HG03064 (cell line): ENCODE measurements around the gene HDAC9.

Experiments used
- ATAC-seq: cut with Tn5 transposase; IDR thresholded peaks from one replicate; pipeline ENCODE4 v1.9.1; 2021; ENCODE audit warnings: low read depth; ENCODE audit not compliant: unreplicated experiment

HDAC9 gene

DNA sequence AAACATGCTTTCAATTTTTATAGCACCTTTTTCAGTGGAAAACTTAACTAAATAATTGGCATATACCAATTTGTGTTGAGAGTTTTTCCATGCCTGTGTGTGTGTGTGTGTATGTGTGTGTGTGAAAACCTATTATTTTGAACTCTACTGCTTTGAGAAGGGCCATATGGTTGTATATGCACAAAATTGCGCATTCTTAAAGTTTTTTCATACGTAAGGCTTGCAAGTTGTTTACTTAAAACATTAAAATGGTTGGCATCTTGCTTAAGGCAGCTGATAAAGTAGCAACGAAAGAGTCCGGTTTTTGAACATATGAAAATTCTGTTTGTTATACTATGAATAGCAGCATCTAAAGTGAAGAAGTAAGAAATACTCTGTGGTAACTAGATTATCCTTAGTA is 84.1 kb downstream of the HDAC9 start:
- no peak for ATAC-seq

DNA sequence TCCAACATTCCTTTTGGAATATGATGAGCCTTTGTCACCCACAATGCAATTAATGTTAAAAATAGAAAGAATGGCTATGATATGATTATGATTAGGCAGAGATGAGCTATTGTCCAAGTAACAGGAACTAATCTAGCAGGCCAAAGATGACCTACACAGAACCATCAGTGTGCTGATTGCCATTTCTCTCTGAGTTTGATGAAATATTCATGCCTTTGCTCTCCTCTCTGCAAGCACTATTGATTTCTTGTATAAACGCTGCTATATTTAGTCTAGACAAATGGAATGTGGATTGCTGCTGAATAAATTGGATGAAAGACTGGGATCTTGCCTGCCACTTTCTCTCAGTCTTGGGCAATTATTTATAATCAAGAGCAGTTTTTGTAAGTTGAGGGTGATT is 85.4 kb downstream of the HDAC9 start:
- no peak for ATAC-seq

DNA sequence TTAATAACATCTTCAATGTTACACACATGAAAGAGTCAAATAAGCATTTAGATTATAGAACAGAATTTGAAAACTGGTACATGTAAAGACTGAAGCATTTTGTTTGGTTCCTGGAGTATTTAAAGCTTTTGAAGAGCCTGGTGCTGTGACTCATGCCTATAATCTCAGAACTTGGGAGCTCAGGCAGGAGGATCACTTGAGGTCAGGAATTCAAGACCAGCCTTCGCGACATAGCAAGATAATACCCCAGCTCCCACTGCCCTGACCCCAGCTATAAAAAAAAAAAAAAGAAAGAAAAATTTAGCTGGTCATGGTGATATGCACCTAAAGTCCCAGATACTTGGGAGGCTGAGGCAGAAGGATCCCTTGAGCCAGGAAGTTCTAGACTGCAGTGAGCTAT is 87.8 kb downstream of the HDAC9 start:
- ATAC-seq, result no peak

DNA sequence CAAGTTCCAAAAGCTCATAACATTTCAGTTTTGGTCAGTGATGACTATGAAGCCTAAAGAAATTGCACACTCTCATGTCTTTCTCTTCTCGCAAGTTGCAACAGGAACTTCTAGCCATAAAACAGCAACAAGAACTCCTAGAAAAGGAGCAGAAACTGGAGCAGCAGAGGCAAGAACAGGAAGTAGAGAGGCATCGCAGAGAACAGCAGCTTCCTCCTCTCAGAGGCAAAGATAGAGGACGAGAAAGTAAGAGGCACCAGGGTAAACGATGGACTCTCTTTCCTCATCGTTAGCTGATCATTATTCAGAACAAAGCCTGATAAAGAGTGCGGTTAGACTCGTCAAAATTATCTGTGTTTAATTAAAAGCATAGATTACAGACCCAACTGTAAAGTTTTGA is 94.7 kb downstream of the HDAC9 start:
- no peak for ATAC-seq

DNA sequence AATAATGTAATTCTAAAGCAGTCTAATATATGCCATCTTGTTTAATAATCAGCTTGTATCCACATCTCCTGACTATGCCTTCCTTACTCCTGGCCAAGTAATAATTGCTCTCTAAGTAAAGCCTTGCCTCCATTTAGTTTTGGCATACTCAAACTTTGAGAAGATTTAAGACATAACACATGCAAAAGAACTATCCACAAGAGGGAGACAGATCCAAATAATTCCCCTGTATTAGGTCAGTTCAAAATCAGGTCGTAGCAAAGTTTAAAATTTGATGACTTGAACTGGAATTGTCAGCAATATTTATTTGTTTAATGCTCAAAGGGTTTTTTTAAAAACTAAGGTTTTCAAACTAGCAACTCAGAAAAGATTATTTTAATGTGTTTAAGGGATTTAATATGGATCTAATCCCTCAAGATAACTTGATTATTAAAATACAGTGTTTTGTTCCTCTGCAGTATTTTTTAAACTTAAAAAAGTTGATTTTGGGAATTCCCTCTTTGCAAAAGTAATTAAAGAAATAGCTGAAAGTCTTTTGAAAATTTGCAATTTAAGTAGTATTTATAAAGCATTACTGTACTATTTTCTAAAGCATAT is 95.3 kb downstream of the HDAC9 start:
- no peak for ATAC-seq

DNA sequence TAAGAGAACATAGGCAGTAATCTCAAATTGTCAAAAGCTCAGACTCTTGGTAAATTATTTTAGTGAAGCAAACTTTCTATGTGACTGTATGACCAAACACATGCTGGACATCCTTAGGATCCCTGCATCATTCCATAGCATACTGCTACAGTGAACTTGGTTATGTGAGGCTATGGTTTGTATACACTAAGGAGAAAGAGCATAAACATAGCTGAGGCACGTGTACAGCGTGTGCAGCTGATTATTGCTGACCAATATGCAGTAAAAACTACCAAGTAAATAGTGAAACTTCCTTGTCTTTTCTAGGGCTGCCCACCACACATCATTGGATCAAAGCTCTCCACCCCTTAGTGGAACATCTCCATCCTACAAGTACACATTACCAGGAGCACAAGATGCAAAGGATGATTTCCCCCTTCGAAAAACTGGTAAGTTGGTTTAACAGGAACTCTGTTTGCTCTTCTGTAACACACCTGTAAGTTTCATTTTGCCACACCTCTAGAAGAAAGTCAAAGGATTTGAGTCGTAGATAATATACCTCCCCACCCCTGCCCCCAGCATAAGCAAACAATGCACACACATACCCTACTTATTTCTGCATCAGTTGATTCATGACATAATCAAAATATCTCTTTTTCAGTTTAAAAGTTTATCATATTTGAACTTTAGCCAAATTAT is 98.2 kb downstream of the HDAC9 start:
- ATAC-seq, result no peak

DNA sequence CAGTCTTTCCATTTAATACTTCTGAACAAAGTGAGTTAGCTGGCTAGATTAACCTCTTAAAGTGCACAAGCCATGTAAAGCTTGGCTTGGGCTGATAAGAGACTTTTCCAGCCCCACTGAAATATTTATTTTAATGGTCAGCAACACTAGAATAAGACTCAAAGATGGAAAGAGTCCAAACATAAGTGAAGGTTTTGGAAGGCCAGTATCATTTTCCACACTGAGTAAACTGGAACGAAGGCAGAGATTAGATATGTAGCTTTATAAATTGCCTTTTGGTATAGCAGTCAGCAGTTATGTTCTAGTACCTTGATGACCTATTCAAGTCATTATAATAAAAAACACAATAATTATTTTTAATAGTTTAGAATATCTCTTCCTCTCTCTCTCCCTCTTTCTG is 102.2 kb downstream of the HDAC9 start:
- ATAC-seq, result no peak

DNA sequence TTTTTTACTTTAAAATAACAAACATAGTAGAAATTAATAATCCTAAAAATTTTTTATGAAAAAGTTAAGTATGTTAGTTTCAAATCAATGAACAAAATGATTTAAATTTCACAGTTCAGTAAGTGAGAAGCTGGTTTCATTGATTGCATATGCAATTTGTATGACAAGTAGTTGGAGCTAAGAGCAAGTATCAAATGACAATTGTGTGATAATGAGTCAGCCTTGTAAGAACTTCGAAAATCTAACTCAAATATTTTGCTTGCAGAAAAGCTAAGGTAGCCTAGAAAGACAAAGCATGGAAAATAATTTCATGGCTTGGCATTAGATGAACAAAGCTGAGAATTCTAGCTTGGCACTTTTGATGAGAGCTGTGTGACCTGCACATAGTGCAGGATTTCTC is 111.5 kb downstream of the HDAC9 start:
- no peak for ATAC-seq

DNA sequence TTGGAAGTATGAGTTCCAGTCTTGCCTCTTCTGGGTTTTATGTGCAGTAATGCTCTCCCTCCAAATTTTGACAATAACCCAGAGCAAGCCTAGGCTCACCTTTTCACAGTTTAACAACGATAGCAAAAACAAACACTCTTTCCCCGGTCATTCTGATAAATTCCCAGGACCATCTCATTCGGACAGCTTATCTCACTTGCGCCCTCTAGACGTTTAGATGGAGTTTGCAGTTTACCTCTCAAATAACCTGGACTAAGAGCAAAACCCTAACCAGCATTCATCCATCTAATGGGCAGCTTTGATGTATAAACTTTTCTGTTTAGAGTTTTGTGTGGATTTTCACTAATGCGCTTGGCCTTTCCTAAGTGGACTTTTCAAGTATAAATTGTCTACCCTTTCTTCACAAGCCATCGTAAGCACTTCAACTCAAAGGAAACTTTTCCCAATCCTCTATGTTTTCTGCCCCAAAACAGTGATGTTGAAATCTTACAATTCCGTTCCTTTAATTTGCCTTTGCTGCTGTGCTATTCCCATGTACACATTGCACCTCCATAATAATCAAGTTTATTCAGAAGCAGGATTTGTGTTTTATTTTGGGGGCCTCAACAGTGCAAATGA is 114.9 kb downstream of the HDAC9 start:
- ATAC-seq, result peak; percentile 68

DNA sequence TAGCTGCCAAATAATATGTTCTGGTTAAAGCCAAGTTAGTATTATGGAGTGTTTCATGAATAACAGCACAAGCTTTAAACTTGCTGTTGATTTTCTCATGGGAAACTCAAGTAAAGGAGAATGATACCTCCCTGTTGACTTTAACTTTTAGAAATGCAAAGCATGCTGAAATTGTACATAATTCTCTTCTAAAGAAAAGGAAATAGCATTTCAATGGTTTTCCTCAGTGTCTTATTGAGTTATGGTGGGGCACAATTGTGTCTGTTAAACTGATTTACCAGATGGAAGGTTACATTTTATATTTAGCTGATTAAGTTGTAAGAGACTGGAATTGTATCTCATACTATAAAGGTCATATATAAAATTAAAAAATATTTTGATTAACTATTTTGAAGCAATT is 119.3 kb downstream of the HDAC9 start:
- no peak for ATAC-seq

DNA sequence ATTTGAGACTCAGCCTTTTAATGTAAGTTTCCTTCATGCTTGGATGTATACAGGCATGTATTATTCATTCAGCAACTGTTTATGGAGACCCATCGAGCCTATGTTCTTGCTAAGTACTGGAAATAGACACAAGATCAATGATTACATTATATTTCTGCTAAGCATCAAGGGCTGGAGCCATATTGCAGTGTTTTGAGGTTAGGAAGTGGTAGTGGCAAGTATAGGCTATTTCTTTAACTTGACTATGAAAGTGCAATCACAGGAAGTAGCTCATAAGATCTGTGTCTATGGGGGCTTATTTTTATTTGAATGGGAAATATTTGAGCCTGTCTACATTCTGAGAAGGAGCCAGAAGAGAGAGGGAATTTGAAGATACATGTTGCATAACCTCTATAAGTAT is 123.8 kb downstream of the HDAC9 start:
- no peak for ATAC-seq

DNA sequence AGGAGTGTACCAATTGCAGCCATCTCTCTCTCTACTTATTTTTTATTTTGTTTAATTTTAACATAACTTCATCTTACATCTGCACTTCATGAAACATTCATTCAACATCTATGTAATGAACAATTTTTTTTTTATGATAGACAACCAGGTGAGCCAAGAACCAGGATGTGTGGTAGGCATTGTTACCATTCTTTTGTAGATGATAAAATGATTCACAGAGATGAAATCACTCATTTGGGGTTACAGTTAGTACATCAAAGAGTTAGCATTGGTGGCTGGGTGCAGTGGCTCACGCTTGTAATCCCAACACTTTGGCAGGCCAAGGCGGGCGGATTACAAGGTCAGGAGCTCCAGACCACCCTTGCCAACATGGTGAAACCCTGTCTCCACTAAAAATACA is 127.8 kb downstream of the HDAC9 start:
- ATAC-seq, result no peak

DNA sequence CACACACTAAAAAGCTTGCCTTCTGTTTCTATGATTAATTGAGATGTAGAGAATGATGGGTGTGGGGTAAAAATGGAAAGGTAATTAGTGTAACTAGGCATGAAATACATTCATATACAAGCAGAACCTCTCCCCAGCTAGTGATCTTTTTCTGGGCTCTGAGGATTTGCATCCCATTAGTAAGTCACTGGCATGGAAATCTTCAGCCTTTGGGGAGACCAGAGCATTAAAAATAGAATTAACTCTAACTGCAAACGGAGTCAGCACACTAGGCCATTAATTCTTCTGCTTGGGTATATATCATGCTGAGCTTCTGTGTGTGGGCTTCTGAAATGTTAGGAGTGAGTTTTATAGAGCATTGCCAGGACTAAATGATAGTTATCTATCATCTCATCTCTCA is 128.9 kb downstream of the HDAC9 start:
- ATAC-seq, result no peak

DNA sequence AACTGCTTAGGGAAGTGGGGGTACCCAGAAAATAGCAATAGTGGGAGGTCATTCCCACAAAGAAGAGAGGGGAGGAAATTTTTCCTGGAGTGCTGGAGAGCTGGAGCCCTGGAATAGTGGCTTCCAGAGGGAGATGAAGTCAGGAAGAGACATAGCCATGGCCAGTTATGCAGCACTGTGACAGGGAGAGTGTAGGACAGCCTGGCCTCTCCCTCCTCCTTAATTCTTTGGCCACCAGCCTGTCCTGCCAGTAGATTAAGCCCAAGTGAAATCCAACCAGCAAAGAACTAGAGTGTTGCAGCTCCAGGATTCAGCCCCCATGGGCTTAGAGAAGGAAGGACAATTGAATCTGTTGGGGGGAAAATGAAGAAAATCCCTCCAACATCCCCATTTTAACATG is 130.5 kb downstream of the HDAC9 start:
- no peak for ATAC-seq

DNA sequence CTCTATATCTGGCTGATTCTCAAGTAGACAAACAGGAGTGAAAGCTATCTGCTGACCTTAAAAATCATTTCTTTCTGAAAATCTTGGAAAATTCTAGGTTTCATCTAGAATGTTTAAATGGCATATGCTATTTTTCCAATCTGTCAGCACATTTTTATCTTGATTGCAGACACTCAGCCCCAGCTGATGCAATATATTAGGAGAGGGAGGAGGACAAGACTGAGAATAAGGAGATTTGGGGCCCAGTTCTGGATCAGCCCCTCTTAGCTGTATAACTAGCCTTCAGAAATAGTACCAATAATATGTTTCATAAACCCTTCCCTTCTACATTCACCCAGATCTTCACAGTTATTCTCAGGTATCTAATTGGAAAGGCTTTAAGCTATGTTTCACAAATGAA is 131.2 kb downstream of the HDAC9 start:
- no peak for ATAC-seq

DNA sequence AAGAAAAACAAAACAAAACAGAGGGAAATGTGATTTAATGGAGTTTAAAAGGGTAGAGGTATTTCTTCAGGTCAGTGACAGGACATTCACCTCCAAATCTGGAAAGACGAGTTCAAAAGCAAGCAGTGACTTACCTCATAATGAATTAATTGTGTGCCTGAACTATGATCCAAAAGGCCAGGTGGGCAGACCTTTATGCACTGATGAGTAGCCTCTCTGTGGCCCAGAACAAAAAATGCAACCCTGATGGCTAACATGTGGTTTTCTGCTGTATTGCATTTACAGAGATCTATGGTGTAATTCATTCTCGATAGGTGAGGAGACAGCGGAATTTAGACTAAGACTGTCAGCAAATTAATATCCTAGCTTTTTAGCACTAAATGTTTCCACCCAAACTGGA is 142.0 kb downstream of the HDAC9 start:
- ATAC-seq, result no peak

DNA sequence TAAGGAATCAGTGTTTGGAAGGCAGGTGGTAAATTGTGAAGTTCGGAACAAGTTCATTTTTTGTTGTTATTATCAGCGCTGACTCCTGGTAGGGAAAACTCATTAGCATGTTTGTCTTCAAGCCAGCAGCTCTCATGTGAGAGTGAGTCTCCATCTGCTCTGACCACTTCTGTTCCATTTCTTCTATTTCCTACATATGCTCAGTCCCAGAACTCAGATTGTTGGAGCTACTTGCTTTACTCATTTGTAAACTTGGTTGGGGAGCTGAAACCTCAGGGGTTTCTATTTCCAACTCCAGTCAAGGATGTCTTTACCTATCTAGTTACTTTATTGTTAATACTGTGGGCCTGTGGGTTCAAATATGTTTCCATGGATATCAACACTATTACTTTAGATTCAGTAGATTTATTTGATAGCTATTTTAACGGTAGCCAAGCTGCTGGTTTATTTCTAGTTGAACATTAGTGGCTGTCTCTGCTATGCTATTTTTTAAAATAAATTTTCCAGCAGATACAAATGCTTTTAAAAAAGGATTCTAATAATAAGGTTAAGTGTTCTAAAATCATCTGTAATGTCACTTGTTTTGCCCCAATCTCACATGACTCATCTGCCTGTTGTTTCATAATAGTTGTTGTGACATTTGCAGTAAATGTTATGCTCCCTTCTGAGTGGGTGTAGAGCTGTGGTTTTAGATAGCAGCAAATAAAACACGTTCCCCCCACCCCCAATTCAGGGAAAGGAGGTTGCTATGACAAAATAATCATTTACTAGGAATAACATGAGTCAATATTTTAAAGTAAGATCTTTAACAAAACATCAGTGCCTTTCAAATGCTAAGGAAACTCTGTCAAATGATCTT is 143.3 kb downstream of the HDAC9 start:
- ATAC-seq, result no peak

DNA sequence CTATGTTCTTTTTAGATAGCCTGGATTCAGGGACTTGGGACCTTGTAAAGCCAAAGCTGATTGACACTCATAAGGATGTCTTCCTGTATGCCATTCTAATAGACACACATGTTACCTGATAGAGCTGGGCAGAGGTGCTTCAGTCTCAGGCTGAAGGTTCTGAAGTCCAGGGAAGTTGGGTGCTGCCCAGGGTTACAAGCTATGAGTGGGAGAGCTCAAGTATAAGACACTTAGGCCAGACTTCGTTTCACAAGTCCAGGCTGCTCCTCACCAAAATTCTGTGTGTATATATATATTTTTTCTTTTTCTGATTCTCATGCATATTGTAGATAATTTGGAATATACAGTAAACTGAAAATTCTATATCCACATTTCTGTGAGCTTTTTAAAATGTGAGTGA is 144.2 kb downstream of the HDAC9 start:
- no peak for ATAC-seq

DNA sequence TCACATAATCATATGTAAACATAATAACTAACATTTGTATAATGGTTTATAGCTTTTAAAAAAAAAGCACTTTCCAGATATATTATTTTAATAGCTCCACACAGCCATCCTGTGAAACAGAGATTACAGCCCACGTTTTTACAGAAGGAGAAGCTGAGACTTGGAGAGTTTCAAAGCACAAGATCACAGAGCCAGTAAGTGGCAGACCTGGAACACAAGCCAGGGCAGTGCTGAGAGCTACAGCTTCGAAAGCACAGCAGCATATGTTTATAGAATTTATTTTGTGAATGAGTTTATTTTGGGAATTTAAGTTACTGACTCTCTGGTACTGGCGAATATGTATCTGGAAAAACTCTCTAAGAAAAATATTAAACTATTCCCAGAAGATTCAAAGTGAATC is 149.4 kb downstream of the HDAC9 start:
- no peak for ATAC-seq

DNA sequence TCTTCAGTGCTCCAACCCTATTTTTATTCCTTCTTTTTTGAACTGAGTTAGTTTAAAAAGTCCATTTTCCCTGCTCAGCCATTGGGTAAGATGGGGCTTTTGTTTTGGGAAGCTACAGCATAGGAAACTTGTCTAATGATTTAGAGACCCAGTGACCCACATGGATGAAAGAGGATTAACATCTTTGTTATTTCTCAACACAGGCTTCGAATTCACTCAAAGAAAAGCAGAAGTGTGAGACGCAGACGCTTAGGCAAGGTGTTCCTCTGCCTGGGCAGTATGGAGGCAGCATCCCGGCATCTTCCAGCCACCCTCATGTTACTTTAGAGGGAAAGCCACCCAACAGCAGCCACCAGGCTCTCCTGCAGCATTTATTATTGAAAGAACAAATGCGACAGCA is 152.0 kb downstream of the HDAC9 start:
- no peak for ATAC-seq
